ENCODE data around the gene NAA60.
"Not testable (repeated sequence)": the region's sequence is repeated elsewhere in the genome, so short reads cannot be mapped to it uniquely, and the experiment has no call there.

- TF ChIP-seq POLR2A (IDR thresholded peaks at IDR 0.05), result not testable (repeated sequence)
- TF ChIP-seq, protein P1, sequence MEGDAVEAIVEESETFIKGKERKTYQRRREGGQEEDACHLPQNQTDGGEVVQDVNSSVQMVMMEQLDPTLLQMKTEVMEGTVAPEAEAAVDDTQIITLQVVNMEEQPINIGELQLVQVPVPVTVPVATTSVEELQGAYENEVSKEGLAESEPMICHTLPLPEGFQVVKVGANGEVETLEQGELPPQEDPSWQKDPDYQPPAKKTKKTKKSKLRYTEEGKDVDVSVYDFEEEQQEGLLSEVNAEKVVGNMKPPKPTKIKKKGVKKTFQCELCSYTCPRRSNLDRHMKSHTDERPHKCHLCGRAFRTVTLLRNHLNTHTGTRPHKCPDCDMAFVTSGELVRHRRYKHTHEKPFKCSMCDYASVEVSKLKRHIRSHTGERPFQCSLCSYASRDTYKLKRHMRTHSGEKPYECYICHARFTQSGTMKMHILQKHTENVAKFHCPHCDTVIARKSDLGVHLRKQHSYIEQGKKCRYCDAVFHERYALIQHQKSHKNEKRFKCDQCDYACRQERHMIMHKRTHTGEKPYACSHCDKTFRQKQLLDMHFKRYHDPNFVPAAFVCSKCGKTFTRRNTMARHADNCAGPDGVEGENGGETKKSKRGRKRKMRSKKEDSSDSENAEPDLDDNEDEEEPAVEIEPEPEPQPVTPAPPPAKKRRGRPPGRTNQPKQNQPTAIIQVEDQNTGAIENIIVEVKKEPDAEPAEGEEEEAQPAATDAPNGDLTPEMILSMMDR (IDR thresholded peaks at IDR 0.05), result not testable (repeated sequence)
Measured at GRCh38 chr16:3474870-3475269, 31.4 kb downstream of the NAA60 start.

Measured in body of pancreas (tissue), 4 donors.